Measurements from ENCODE around the gene CREB3L4. TPM values are rescaled to one million over a fixed set of nuclear protein-coding genes. Genes with fewer than 3 reads are reported as not detected.
"Not testable (repeated sequence)": the region's sequence is repeated elsewhere in the genome, so short reads cannot be mapped to it uniquely, and the experiment has no call there.

CREB3L4 gene
- total RNA-seq, 2 experiments from 2014 or later: 17.0 to 28.2 TPM

DNA sequence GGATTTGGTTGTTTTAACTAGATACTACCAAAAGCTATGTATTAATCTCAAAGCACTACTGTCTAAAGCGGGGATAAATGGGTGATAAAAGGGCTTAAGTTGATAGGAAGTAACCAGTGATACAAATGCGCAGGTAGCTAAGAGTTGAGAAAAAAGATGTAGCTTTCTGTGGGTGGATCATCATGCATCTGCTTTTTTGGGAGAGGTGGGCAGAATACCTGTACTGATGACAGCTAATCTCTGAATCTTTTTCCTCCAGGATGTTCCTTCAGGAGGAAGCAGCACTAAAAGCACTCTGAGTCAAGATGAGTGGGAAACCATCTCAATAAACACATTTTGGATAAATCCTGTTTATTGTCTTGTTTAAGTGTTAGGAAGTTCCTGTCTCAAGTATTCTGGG is 24.1 kb downstream of the CREB3L4 start:
- Histone ChIP-seq H3K79me2 (ENCODE audit: insufficient read depth, low read depth, low read length) (peaks cover 27% of the 10 kb centered on the region), H3K4me1 (ENCODE audit: insufficient read depth, low read length, poor library complexity, severe bottlenecking) (peaks cover 39% of the 10 kb centered on the region), H3K4me2 (ENCODE audit: low read length) (peak overlapping the region; percentile 77), H3K4me3 (ENCODE audit: low read depth, low read length, poor library complexity, severe bottlenecking) (peak overlapping the region; percentile 81), H4K20me1 (ENCODE audit: insufficient read depth, low read length) (peaks cover 5% of the 10 kb centered on the region; the same call in 1 of the 2 replicates), H3K9me2 (ENCODE audit: insufficient read depth, low read length) (no peaks in the 10 kb centered on the region), H3K9me3 (ENCODE audit: low read length) (no peaks in the 10 kb centered on the region; the same call in 1 of the 2 replicates), H3K27ac (ENCODE audit: low read depth, low read length, poor library complexity, severe bottlenecking) (peak overlapping the region; percentile 62), H2AFZ (ENCODE audit: low read length) (no peak overlapping the region), H3K36me3 (ENCODE audit: insufficient read depth, low read length) (peaks cover 58% of the 10 kb centered on the region)
- intact Hi-C loops (cut with micrococcal nuclease; ENCODE audit: unreplicated experiment): no loop called here
- CTCF ChIA-PET (ENCODE audit: unreplicated experiment): interaction anchor here (0.5 kb wide), 1 partner anchor 496 kb away, joined by 3 read pairs; no protein-coding TSS in a partner anchor
- no peak for DNase-seq (ENCODE audit: low spot score)
- TF ChIP-seq, protein P1, sequence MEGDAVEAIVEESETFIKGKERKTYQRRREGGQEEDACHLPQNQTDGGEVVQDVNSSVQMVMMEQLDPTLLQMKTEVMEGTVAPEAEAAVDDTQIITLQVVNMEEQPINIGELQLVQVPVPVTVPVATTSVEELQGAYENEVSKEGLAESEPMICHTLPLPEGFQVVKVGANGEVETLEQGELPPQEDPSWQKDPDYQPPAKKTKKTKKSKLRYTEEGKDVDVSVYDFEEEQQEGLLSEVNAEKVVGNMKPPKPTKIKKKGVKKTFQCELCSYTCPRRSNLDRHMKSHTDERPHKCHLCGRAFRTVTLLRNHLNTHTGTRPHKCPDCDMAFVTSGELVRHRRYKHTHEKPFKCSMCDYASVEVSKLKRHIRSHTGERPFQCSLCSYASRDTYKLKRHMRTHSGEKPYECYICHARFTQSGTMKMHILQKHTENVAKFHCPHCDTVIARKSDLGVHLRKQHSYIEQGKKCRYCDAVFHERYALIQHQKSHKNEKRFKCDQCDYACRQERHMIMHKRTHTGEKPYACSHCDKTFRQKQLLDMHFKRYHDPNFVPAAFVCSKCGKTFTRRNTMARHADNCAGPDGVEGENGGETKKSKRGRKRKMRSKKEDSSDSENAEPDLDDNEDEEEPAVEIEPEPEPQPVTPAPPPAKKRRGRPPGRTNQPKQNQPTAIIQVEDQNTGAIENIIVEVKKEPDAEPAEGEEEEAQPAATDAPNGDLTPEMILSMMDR (conservative IDR thresholded peaks at IDR 0.05; ENCODE audit: low read length): no peak
- TF ChIP-seq EZH2phosphoT487 (IDR thresholded peaks at IDR 0.05; ENCODE audit: borderline replicate concordance, low read depth, low read length): no peak
- POLR2A ChIA-PET: interaction anchor here (0.6 to 0.7 kb wide), 2 partner anchors 157 to 194 kb away, joined by 3 to 4 read pairs; no protein-coding TSS in a partner anchor
- BruUV-seq (replicated peaks): no TSS peak

DNA sequence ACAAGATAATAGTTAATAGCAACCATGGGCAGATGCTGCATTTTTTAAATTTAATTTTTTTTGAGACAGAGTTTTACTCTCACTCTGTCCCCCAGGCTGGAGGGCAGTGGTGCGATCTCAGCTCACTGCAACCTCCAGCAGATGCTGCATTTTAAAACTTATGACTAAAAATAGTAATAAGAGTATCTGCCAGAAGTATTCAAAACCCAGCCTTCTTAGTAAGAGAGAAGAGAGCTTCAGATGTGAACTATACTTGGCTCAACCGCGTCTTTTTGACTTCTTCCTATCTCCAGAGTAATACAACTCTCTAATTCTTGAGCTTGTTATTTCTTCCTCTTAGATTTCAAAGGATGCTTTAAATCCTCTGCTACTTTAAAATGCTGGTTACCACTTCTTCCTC is 27.5 kb downstream of the CREB3L4 start:
- peaks cover 58% of the 10 kb centered on the region for H3K36me3 ChIP-seq (ENCODE audit: insufficient read depth, low read length)
- H3K79me2 ChIP-seq (ENCODE audit: insufficient read depth, low read depth, low read length): peaks cover 27% of the 10 kb centered on the region
- H3K4me3 ChIP-seq (ENCODE audit: low read depth, low read length, poor library complexity, severe bottlenecking): no peak overlapping the region
- no peaks in the 10 kb centered on the region for H3K9me2 ChIP-seq (ENCODE audit: insufficient read depth, low read length)
- H2AFZ ChIP-seq (ENCODE audit: low read length): no peak overlapping the region
- H3K4me1 ChIP-seq (ENCODE audit: insufficient read depth, low read length, poor library complexity, severe bottlenecking): peaks cover 27% of the 10 kb centered on the region
- H3K9me3 ChIP-seq (ENCODE audit: low read length): no peaks in the 10 kb centered on the region; the same call in 1 of the 2 replicates
- intact Hi-C loops (cut with micrococcal nuclease; ENCODE audit: unreplicated experiment): no loop called here
- DNase-seq (ENCODE audit: low spot score): no peak
- no TSS peak for BruUV-seq (replicated peaks)
- CTCF ChIA-PET (ENCODE audit: unreplicated experiment): no interaction called here
- TF ChIP-seq, protein P1 (conservative IDR thresholded peaks at IDR 0.05; ENCODE audit: low read length): no peak
- TF ChIP-seq EZH2phosphoT487 (IDR thresholded peaks at IDR 0.05; ENCODE audit: borderline replicate concordance, low read depth, low read length): no peak
- no peak overlapping the region for H3K4me2 ChIP-seq (ENCODE audit: low read length)
- H3K27ac ChIP-seq (ENCODE audit: low read depth, low read length, poor library complexity, severe bottlenecking): no peak overlapping the region
- H4K20me1 ChIP-seq (ENCODE audit: insufficient read depth, low read length): peaks cover 5% of the 10 kb centered on the region; the same call in 1 of the 2 replicates
- POLR2A ChIA-PET: interaction anchor here (0.6 to 1.0 kb wide), 4 partner anchors 166 to 810 kb away, joined by 3 to 4 read pairs (median 3); no protein-coding TSS in a partner anchor

DNA sequence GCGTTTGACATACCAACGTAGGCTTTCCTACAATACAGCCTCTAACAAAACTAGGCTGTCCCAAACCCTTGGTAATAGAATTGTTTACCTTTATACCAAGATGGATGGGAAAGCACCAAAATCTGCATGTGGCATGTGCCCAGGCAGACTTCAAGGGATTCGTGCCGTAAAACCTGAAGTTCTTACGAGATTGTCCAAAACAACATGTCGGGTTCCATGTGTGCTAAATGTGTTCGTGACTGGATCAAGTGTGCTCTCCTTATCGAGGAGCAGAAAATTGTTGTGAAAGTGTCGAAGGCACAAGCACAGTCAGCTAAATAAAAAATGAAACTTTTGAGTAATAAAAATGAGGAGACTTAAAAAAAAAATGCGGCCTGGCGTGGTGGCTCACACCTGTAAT is 27.9 kb downstream of the CREB3L4 start:
- Histone ChIP-seq H3K27ac (ENCODE audit: low read depth, low read length, poor library complexity, severe bottlenecking) (no peak overlapping the region), H2AFZ (ENCODE audit: low read length) (no peak overlapping the region), H4K20me1 (ENCODE audit: insufficient read depth, low read length) (peaks cover 5% of the 10 kb centered on the region; the same call in 1 of the 2 replicates), H3K36me3 (ENCODE audit: insufficient read depth, low read length) (peaks cover 59% of the 10 kb centered on the region), H3K4me1 (ENCODE audit: insufficient read depth, low read length, poor library complexity, severe bottlenecking) (peaks cover 25% of the 10 kb centered on the region), H3K4me2 (ENCODE audit: low read length) (no peak overlapping the region), H3K4me3 (ENCODE audit: low read depth, low read length, poor library complexity, severe bottlenecking) (no peak overlapping the region), H3K79me2 (ENCODE audit: insufficient read depth, low read depth, low read length) (peaks cover 26% of the 10 kb centered on the region), H3K9me3 (ENCODE audit: low read length) (no peaks in the 10 kb centered on the region; the same call in 1 of the 2 replicates), H3K9me2 (ENCODE audit: insufficient read depth, low read length) (no peaks in the 10 kb centered on the region)
- ChIA-PET CTCF (ENCODE audit: unreplicated experiment) (no interaction called here), POLR2A (interaction anchor here (0.6 to 1.0 kb wide), 2 partner anchors 182 to 201 kb away, joined by 3 to 4 read pairs; no protein-coding TSS in a partner anchor)
- no peak for TF ChIP-seq EZH2phosphoT487 (IDR thresholded peaks at IDR 0.05; ENCODE audit: borderline replicate concordance, low read depth, low read length)
- TF ChIP-seq, protein P1 (conservative IDR thresholded peaks at IDR 0.05; ENCODE audit: low read length): no peak
- intact Hi-C loops (cut with micrococcal nuclease; ENCODE audit: unreplicated experiment): no loop called here
- no peak for DNase-seq (ENCODE audit: low spot score)
- BruUV-seq (replicated peaks): no TSS peak

DNA sequence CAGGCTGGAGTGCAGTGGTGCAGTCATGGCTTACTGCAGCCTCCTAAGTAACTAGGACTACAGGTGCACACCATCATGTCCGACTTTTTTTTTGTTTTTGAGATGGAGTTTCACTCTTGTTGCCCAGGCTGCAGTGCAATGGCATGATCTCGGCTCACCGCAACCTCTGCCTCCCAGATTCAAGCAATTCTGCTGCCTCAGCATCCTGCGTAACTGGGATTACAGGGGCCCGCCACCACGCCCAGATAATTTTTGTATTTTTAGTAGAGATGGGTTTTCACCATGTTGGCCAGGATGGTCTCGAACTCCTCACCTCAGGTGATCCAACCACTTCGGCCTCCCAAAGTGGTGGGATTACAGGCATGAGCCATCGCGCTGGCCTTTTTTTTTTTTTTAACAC is 29.2 kb downstream of the CREB3L4 start:
- H3K4me3 ChIP-seq (ENCODE audit: low read depth, low read length, poor library complexity, severe bottlenecking); H3K9me3 ChIP-seq (ENCODE audit: low read length); H4K20me1 ChIP-seq (ENCODE audit: insufficient read depth, low read length); H3K27ac ChIP-seq (ENCODE audit: low read depth, low read length, poor library complexity, severe bottlenecking); intact Hi-C loops (cut with micrococcal nuclease; ENCODE audit: unreplicated experiment); H2AFZ ChIP-seq (ENCODE audit: low read length); DNase-seq (ENCODE audit: low spot score); BruUV-seq (replicated peaks); H3K4me2 ChIP-seq (ENCODE audit: low read length); CTCF ChIA-PET (ENCODE audit: unreplicated experiment); H3K9me2 ChIP-seq (ENCODE audit: insufficient read depth, low read length): not testable (repeated sequence)
- POLR2A ChIA-PET: interaction anchor here (0.7 kb wide), 1 partner anchor 242 kb away, joined by 4 read pairs; no protein-coding TSS in a partner anchor
- peaks cover 14% of the 10 kb centered on the region for H3K79me2 ChIP-seq (ENCODE audit: insufficient read depth, low read depth, low read length)
- H3K36me3 ChIP-seq (ENCODE audit: insufficient read depth, low read length): peaks cover 50% of the 10 kb centered on the region
- peaks cover 22% of the 10 kb centered on the region for H3K4me1 ChIP-seq (ENCODE audit: insufficient read depth, low read length, poor library complexity, severe bottlenecking)

Measured in OCI-LY7 (cell line).